IMR-90 (cell line): ENCODE results near the gene ZNF559.

Experiments
- CTCF ChIP-seq: conservative IDR thresholded peaks from 2 replicates; pipeline ENCODE4 v1.5.1; 2012; ENCODE audit warnings: mild to moderate bottlenecking, low read depth, low read length, improper control_type of control experiment
- FOS ChIP-seq: fragments of 150-350 bp; IDR thresholded peaks from 2 replicates; pipeline ENCODE4 v1.6.1; 2016; ENCODE audit warnings: low read depth, low read length
- POLR2A ChIP-seq: IDR thresholded peaks from 2 replicates; pipeline ENCODE4 v1.6.1; 2012; ENCODE audit warnings: mild to moderate bottlenecking, low read depth, low read length
- RCOR1 ChIP-seq: IDR thresholded peaks from 2 replicates; pipeline ENCODE4 v1.6.1; 2012; ENCODE audit warnings: mild to moderate bottlenecking, low read length, improper control_type of control experiment; ENCODE audit not compliant: insufficient replicate concordance
- RFX5 ChIP-seq: IDR thresholded peaks from 2 replicates; pipeline ENCODE4 v1.8.0; 2012; ENCODE audit warnings: low read depth, mild to moderate bottlenecking, low read length, moderate library complexity
- USF2 ChIP-seq: fragments of 150-350 bp; IDR thresholded peaks from 2 replicates; pipeline ENCODE4 v1.6.1; 2017; ENCODE audit warnings: mild to moderate bottlenecking, antibody characterized with exemption, low read length, low read depth

- TF ChIP-seq CTCF = peak; percentile 33
- no peak for TF ChIP-seq USF2
- no peak for TF ChIP-seq FOS
- 0 out of 2 replicates have a peak, but pooled peaks have one; percentile 26 for TF ChIP-seq POLR2A
- no peak for TF ChIP-seq RCOR1
- TF ChIP-seq RFX5 = no peak
Observed at GRCh38 chr19:9323919-9324583, at the start of gene ZNF559.
